ENCODE results near the gene TRAF7. TPM values are rescaled to one million over a fixed set of nuclear protein-coding genes. Genes with fewer than 3 reads are reported as not detected.

The TRAF7 gene
- total RNA-seq, 4 donors from 2014 or later = 15.3 to 97.1 (median 51.7) TPM

DNA sequence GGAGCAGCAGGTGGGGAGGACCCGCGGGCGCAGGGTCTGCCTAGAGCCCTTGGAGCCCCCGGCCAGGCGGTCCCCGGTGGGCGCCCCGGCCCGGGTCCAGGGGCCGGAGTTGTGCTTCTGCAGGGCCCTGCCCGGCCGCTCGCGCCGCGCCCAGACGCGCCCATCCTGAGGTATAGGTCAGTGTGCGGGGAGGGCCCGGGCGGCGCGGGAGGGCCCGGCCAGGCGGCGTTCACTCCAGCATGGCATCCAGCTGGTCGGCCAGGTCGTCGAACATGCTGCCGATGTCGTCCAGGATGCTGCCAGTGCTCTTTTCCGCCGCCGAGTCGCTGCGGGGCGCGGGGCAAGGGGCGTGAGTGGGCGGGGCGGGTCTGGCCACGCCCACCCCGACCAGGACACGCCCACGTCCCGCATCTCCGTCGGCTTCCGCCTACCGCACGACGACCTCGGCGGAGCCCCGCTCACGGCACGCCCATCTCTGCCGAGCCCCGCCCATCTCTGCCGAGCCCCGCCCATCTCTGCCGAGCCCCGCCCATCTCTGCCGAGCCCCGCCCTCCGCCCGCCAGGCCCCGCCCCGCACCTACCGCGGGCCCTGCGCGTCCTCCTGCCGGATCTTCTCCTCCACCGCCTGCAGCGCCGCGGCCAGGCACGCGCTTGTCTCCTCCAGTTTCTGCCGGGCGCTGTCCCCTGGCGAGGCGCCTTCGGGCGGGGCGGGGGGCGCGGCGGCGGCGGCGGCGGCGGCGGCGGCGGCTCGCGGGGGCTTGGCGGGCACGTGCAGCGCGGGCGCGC, 22.9 kb downstream of the TRAF7 start:
- no peaks in the 10 kb centered on the region for H3K9me3 ChIP-seq
- H3K36me3 ChIP-seq = no peaks in the 10 kb centered on the region
- no peaks in the 10 kb centered on the region for H3K27me3 ChIP-seq
- no peak for DNase-seq
- no peak overlapping the region for H3K4me3 ChIP-seq
- TF ChIP-seq, protein P1, sequence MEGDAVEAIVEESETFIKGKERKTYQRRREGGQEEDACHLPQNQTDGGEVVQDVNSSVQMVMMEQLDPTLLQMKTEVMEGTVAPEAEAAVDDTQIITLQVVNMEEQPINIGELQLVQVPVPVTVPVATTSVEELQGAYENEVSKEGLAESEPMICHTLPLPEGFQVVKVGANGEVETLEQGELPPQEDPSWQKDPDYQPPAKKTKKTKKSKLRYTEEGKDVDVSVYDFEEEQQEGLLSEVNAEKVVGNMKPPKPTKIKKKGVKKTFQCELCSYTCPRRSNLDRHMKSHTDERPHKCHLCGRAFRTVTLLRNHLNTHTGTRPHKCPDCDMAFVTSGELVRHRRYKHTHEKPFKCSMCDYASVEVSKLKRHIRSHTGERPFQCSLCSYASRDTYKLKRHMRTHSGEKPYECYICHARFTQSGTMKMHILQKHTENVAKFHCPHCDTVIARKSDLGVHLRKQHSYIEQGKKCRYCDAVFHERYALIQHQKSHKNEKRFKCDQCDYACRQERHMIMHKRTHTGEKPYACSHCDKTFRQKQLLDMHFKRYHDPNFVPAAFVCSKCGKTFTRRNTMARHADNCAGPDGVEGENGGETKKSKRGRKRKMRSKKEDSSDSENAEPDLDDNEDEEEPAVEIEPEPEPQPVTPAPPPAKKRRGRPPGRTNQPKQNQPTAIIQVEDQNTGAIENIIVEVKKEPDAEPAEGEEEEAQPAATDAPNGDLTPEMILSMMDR (IDR thresholded peaks at IDR 0.05) = no peak
- no peak for TF ChIP-seq POLR2A (IDR thresholded peaks at IDR 0.05)
- intact Hi-C loops (cut with DNase I; ENCODE audit: low total_unique reads) = no loop called here
- H3K4me1 ChIP-seq = no peaks in the 10 kb centered on the region
- no peak overlapping the region for H3K27ac ChIP-seq

DNA sequence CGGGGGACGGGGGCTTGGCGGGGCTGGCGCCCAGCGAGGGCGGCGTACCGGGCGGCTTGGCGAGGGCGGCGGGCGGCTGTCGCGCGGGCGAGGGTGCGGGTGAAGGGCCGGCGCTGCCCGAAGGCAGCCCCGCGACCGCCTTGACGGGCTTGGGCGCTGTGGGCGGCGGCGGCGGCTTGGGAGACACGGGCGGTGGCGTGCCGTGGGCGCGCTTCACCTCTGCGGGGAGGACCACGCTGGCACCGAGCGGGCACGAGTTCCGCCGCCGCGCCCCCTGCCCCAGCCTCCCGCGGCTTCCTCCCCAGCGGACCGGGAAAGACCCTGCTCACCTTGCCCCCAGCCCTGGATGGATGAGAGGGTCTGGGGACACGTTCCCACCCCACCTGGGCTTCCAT, 23.5 kb downstream of the TRAF7 start:
- no peaks in the 10 kb centered on the region for H3K4me1 ChIP-seq
- no peak for TF ChIP-seq POLR2A (IDR thresholded peaks at IDR 0.05)
- TF ChIP-seq, protein P1 (IDR thresholded peaks at IDR 0.05) = no peak
- DNase-seq = no peak
- no peaks in the 10 kb centered on the region for H3K27me3 ChIP-seq
- intact Hi-C loops (cut with DNase I; ENCODE audit: low total_unique reads) = no loop called here
- H3K27ac ChIP-seq = no peak overlapping the region
- no peaks in the 10 kb centered on the region for H3K36me3 ChIP-seq
- H3K9me3 ChIP-seq = no peaks in the 10 kb centered on the region
- H3K4me3 ChIP-seq = no peak overlapping the region

DNA sequence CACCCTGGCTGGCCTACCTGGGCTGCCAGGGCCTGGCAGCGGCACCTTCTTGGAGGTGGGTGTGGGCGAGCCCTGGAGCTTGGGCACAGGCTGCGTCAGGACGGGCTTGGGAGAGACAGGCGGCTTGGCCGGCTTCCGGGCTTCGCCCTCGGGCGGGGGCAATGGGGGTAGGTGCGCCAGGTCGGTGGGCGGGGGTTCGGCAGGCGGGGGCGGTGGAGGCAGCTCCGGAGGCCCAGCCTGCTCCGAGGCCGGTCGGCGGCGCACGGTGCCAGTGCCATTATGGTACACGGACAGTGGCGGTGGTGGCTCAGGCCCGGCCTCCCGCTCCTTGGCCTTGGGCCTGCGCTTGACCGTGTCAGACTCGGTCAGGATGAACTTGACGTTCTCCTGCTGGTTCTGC, 24.0 kb downstream of the TRAF7 start:
- TF ChIP-seq, protein P1 (IDR thresholded peaks at IDR 0.05) = no peak
- TF ChIP-seq POLR2A (IDR thresholded peaks at IDR 0.05) = no peak
- no peaks in the 10 kb centered on the region for H3K27me3 ChIP-seq
- no peak for DNase-seq
- no peak overlapping the region for H3K27ac ChIP-seq
- no peaks in the 10 kb centered on the region for H3K36me3 ChIP-seq
- intact Hi-C loops (cut with DNase I; ENCODE audit: low total_unique reads) = no loop called here
- no peaks in the 10 kb centered on the region for H3K9me3 ChIP-seq
- H3K4me1 ChIP-seq = no peaks in the 10 kb centered on the region
- H3K4me3 ChIP-seq = no peak overlapping the region

DNA sequence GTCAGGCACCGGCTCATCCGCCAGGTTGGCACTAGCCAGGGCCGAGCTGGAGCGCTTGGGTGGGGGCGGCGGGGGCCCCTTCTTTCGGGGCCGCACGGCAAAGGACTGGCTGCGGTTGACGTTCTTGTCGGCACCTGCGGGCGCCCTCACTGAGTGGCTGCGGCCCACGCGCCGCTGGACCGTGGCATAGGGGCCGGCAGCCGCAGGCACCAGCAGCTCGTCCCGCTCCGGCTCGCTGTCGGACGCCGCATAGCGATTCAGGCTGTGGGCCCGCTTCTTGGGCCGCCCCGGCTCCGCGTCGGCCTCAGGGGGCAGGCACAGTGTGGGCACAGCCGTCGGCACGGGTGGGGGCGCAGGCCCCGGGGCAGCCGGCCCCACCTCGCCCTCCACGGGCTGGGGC, 24.9 kb downstream of the TRAF7 start:
- no peak for DNase-seq
- TF ChIP-seq, protein P1 (IDR thresholded peaks at IDR 0.05) = no peak
- TF ChIP-seq POLR2A (IDR thresholded peaks at IDR 0.05) = no peak
- Histone ChIP-seq H3K4me1 (no peaks in the 10 kb centered on the region), H3K9me3 (no peaks in the 10 kb centered on the region), H3K4me3 (no peak overlapping the region), H3K27ac (no peak overlapping the region), H3K36me3 (no peaks in the 10 kb centered on the region), H3K27me3 (no peaks in the 10 kb centered on the region)
- intact Hi-C loops (cut with DNase I; ENCODE audit: low total_unique reads) = no loop called here

DNA sequence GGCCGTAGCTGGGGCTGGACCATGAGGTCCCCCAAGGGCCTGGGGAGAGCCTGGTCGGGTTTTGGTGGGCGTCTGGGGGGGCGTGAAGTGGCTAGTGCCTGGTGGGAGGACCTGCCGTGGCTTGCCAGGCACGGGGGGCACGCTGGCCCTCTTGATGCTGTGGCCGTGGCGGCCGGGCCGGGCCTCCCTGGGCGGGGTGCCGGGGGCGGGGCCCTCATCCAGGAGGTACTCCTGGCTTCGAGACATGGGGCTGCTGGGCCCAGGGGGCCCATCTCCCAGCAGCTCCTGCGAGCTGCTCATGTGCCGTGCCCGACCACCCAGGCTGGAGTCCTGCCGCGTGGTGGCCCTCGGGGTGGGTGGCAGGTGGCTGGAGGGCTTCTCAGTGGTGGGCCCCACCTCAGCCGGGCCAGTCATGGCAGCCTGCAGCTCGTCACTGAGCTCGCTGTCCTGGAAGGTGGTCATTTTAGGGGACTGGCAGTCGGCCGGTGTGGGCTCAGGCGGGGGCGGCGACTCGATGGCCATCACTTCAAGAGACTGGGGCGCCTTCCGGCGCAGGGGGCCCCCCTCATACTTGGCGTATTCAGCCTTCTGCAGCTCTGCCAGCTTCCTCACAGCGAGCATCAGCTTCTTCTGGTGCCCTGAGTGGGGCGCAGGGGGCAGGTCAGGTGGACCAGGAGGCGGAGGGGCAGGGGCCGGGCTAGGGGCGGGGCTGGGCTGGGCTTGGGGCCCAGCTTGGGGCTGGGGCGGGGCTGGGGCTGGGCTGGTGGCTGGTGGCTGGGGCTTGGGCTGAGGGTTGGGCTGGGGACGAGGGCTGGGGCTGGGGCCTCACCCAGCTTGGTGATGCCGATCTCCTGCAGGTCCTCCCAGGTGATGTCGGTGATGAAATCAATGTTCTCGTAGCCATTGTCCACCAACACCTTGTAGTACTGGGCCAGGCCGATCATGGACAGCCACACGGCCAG, 25.7 kb downstream of the TRAF7 start:
- Histone ChIP-seq H3K27me3 (no peaks in the 10 kb centered on the region), H3K4me3 (no peak overlapping the region), H3K27ac (no peak overlapping the region), H3K4me1 (no peaks in the 10 kb centered on the region), H3K36me3 (no peaks in the 10 kb centered on the region), H3K9me3 (no peaks in the 10 kb centered on the region)
- intact Hi-C loops (cut with DNase I; ENCODE audit: low total_unique reads) = no loop called here
- no peak for DNase-seq
- no peak for TF ChIP-seq POLR2A (IDR thresholded peaks at IDR 0.05)
- TF ChIP-seq, protein P1 (IDR thresholded peaks at IDR 0.05) = no peak
